Dedifferentiated amniotic fluid mesenchymal stem cell (primary cell): Measurements from ENCODE around the gene MFNG.
A peak's percentile ranks its signal among the peaks of the same experiment; 100 is the strongest.

Experiments
- DNase-seq: peaks from one replicate; pipeline ENCODE4 v3.0.0-alpha.2; 2016; ENCODE audit errors: extremely low spot score

MFNG gene

DNA sequence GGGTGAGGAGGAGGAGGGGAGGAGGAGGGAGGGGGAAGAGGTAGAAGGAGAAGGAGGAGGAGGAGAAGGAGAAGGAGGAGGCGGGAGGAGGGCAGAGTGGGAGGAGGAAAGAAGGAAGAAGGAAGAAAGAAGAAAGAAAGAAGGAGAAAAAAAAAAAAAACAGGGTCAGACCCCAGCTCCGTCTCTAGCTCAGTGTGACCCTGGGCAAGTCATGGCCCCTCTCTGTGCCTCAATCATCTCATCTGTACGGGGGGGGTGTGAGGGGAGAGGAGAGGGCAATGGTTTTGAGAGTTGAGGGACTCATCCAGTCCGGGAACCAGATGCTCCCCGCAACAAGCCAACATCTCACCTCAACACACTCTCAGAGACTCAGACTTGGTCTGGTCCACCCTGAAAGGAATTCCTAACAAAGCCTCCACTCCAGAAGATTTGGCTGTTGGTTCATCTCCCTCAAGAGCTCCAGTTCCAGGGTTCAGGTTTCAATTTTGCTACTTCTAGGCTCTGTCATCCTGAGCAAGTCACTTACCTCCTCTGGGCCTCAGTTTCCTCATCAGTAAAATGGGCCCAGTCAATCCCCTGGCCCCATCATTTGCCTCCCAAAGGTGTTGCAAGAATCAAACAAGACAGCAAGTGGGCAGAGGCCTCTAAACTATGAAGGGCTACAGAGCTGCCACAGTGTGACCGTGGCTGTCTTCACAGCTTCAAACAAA lies 25.4 kb upstream of the MFNG start:
- DNase-seq, result no peak

DNA sequence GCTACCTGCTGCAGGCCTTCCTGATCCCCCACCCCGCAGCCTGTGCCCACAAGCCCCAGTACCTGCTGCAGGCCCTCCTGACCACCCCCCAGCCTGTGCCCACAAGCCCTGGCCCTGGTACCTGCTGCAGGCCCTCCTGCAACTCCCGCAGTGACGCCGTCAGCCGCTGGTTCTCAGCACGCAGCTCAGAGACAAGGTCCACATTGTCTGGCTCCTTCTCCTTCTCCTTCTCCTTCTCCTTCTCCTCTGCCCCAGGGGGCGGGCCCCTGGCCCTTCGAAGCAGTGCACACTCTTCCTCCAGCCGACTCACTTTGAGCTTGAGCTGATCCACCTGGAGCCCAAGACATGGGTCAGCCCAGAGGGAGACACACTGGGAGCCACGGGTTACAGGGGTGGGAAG lies 23.9 kb upstream of the MFNG start:
- no peak for DNase-seq

DNA sequence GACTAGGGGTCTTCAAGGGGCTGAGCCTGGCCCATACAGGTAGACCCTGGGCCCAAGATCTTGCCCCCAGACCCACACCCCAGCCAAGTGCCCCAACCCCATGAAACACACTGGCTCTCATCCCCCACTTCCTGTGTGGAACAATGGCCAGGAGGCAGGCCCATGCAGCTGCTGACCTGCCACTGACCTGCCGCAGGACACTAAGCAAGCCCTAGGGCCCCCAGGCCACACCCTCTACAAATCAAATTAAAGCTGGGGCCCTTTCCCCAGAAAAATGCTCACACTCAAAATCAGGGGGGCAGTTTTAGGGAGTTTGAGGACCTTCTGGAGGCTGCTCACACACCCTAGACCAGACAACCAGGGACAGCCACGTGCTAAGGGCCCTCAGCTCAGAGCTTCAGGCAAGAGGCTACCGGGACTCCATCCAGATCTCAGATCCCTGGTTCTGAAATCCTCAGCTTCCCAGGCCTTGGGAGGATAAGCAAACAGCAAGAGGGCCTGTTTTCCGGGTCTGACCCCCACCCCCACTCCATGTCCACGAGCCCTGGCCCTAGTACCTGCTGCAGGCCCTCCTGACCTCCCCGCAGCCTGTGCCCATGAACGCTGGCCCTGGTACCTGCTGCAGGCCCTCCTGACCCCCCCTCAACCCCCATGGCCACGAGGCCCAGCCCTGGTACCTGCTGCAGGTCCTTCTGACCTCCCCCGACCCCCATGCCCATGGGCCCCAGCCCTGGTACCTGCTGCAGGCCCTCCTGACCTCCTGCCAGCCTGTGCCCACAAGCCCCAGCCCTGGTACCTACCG lies 23.1 kb upstream of the MFNG start:
- DNase-seq, result no peak

DNA sequence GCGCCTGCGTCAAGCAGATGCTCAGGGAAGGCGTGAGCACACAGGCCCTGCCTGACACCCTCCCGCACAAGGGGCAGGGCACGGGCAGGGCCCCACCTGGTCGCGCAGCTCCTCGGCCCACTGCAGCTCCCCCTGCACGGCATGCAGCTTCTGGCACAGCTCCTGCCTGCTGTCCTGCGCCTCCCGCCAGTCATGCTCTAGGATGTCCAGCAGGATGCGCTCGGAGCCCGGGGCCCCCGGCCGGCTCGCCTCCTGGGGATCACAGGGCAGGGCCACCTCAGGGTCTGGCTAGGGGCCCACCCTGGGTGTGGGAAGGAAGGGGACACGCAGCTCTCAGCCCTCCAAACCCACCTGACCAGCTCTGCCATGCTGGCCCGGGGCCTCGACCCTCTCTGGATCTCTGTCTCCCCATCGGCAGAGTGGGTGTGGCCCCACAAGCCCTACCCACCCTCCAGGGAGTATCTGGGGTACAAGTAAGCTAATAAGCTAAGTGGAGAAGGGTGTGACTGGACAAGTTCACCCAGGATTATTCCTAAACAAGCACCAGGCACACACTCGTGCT lies 22.3 kb upstream of the MFNG start:
- DNase-seq, result no peak

DNA sequence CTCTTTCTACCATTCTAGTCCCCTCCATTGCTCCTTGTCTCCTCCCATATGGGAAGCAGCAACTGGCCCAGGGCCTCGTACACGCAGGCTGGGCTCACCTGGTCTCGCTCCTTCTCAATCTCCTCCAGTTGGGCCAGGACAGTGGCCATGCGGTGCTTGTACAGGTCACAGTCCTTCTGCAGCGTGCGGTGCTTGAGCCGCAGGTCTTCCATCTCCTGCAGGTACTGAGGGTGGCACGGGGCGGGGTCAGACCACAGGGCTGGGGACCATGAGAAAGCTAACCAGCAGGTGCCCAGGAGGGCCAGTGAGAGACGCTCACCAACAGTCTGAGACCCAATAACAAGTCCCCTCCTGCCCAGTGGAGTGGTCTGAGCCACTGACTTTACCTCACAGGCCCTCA lies 21.5 kb upstream of the MFNG start:
- no peak for DNase-seq

DNA sequence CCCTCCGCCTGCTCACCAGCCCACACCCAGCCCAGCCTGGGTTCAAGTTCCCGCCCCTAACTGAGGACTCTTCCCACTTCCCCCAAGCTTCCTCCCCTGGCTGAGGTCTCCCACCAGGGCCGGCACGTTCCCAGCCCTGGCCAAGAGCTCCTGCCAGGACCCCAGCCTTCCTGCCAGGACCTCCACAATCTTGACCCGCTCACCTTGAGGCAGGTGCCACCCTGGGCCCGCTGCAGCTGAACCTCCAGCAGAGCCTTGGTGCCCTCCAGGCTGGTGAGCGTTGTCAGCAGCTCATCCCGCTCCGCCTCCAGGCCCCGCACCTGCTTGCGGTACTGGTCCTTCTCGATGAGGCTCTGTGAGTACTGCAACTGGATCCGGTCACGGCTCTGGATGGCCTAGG lies 19.8 kb upstream of the MFNG start:
- DNase-seq, result no peak

DNA sequence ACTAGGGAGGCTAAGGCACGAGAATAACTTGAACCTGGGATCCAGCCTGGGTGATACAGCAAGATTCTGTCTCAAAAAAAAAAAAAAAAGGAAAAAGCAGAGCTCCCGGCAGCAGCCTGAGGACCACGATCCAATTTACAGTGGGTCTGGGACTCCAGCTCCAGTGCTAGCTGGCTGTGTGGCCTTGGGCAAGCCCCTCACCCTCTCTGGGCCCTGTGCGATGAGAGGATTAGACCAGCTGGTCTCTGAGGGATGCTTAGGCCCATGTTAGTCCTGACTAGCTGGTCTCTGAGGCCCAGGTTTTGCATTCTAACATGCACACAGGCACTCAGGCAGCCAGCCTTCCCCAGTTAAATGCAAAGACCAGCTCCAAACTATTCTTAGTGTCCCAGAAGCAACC lies 19.4 kb upstream of the MFNG start:
- DNase-seq, result no peak

DNA sequence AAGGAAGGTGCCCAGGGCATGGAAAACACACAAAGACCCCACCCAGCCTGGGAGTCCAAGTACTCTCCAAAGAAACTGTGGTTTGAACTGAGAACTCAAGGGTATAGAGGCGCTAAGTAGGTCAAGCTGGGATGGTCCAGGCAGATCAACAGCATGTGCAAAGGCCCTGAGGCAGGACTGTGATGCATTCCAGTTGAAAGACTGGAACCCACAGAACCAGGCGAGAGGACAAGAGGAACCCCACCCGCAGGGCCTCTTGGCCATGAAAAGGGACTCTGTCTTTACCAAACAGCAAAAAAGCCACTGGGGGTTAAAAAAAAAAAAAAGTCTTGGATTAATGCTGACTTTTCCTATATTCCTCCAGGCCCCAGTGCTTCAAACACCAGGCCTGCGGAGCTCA lies 18.8 kb upstream of the MFNG start:
- no peak for DNase-seq

DNA sequence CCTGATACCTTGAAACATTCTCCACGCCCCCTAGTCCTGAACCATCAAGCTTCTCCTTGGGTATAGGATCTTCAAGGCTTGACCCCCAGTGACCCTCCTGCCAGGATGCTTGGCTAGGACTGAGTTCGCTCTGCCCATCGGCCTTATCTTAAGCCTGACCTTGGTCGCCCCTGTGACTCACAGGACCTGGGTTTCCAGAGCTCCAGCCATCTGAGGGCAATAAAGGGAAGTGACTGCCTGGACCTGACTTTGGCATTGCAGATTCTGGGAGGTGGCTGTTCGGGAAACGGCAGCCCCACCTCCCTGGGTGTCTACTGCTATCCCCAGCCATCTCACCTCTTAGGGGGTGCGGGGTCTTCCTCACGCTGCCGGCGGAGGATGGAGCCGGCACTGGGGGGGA lies 17.7 kb upstream of the MFNG start:
- DNase-seq, result no peak

DNA sequence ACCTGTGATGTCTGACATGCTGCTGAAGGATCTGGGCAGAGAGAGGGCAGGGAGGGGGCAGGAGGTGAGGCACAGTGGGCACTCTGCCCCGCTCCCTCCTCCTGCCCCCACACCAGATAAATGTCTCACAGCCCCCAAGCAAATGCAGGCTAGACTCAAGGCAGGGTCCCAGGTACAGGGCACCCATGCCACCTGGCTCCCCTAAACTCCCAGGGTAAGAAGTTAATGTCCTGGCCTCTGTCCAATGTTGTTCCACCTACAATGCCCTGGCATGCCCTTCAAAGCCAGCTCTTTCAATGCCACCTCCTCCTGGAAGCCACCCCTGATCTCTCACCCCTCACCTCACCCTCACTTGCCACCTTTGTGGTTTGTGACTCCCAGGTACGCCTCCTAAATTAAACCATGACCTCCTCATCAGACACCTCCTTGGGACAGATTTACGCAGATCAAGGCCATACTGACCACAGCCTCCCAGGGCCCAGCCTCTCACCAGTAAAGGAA lies 17.0 kb upstream of the MFNG start:
- no peak for DNase-seq

DNA sequence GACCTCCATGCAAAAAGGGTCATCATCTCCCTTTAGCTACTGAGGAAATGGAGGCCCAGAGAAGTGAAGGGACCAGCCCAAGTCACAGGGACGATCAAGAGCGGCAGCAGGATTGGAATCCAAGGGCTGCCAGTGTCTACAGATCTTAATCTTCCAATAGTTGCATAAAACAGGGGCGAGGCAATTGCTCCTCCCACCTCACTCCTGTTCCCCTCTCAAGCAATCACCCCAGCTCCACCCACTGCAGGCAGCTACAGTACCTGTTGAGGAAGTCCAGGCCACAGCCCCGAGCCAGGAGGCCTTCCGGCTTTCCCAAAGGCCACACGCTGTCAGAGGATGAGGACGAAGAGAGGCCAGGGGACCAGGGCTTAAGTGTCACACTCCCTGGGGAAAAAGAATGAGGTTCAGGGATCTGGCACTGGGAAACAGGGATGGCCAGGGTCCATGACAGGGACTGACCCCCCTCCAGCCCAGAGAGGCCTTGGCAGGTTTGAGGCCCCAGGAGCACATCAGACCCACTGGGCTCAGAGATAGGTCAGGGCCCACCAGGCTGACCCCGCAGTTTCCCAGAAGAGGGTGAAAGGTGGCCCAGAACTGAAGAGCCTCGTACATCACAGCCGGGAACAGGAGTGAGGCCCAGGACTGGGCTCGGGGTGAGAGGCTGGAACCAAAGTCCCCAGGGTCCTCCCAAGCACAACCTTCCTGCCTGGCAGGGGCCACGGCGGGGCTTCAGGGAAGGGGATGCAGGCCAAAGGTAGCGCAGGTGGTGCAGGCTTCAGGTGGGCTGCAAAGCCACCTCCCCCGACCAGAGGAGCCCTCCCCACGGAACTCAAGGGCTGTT lies 16.4 kb upstream of the MFNG start:
- DNase-seq, result no peak

DNA sequence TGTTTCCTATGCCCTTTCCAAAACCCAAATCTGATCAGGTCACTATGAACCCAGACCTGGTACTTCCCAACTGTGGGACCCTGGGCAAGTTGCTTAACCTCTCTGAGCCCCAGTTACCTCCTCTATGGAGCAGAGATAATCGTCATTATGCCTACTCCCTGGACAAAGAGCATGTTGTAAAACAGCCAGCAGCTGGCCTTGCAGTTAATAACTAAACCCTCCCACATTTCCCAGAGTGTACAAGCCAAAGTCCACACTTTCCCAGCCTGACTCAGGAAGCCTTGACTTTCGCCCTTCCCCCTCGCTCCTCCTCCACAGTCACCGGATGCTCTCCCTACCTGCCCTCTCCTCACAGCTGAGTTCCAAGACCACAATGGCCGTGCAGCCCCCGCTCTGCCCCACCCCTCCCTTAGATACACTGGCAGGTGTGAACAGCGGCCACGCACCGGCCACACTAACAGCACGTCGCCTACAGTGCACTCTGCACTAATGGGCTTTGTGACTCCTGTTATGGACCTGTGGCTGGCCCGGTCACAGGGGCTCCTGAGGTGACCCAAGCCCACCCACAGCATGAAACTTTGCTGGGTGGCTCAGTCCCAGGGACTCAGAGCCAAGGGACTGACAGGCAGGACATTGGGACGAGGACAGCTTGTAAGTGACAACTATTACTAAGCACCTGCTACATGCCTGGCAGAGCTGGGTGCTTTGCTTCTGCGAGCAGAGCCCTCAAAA lies 15.6 kb upstream of the MFNG start:
- no peak for DNase-seq

DNA sequence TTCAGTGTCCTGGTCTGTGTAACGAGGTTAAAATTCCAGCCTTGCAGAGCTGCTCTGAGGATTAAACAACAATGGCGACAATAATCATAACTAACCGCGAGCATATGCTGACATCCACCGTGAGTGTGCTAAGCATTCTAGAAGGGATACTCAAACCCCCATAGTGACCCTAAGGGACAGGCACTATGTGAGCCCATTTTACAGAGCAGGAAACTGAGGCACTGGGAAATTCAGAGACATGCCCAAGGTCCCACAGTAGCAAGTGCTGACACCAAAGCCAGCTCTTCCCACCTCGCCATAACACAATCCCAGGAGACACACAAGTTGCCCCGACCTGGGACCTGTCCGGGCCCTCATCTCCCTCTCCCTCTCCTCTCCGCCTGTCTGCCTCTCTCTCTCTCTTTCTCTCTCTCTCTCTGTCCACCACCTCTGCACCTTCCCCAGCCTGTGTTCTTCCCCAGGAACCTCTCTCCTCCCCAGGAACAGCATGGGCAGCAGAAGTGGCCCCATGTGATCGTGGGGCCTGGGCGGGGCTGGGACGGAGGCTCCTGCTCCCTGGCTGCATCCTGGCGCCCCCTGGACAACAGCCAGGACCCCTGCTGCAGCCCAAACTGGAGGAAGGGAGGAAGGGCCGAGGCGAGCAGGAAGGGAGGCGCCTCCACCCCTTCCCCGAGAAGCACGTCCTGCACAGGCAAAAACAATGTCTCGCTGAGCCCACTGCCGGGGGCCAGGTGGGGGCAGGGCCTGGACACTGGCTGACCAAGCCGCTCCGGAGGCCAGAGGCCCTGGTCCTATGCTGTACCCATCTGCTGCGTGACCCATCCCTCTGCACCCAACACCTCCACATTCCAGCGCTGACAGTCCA lies 14.8 kb upstream of the MFNG start:
- no peak for DNase-seq

DNA sequence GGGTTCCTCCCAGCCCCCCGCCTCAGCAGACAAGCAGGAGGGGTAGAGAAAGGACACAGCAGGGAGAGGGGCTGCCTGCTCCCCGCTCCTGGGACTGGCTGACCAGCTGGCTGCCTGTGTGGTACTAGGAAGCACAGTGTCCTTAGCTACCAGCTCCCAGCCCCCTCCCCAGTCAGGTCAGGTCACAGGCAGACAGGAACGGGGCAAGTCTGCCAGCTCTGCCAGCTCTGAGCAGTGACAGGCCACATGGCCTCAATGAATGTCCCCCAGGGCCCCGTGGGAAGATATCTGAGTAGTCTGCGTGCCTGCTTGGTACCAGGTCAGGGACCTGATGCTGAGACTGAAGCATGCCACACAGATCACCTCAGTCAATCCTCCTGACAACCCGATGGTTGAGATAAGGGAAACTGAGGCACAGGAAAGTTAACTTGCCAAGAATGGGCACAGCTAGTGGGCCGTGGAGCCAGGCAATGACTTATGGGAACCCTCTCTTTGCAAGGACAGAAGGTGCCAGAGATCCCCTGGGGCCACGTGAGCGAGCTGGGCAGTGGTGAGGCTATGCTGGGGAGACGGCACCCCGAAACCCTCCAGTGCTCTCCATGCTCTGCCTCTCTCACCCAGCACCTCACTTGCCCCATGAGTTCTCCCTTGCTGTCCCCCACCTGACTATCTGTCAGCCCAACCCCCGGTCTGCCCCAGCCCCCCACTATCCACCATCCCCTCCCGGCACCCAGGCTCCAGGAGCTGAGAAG lies 13.8 kb upstream of the MFNG start:
- no peak for DNase-seq

DNA sequence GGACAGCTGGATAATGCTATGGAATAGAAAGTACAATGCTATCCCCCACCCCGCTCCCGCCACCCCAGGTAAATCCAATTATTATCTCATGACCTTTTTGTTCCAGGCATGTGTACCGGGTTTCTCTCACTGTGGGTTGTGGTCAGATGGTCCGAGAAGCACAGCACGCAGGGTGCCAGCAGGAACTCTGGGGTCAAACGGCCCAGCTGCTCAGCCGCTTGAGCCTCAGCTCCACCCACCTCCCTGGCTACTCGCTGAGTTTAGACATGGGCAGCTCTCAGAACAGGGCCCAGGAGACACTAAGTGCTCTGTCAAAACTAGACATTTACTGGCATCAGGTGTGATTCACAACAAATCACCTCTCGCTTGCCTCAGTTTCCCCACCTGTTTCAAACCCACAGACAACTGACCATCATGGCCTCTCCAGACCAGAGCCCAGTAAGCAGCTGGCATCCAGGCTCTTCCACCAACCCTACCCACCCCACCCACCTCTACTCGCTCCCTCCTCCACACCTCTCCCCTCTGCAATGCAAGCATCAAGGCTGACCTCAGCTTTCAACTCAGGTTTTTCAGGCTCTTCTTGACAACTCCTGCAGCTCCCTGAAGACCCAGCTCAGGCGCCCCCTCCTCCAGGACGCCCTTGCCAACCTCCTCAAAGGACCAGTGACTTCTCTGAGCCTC lies 13.0 kb upstream of the MFNG start:
- no peak for DNase-seq

DNA sequence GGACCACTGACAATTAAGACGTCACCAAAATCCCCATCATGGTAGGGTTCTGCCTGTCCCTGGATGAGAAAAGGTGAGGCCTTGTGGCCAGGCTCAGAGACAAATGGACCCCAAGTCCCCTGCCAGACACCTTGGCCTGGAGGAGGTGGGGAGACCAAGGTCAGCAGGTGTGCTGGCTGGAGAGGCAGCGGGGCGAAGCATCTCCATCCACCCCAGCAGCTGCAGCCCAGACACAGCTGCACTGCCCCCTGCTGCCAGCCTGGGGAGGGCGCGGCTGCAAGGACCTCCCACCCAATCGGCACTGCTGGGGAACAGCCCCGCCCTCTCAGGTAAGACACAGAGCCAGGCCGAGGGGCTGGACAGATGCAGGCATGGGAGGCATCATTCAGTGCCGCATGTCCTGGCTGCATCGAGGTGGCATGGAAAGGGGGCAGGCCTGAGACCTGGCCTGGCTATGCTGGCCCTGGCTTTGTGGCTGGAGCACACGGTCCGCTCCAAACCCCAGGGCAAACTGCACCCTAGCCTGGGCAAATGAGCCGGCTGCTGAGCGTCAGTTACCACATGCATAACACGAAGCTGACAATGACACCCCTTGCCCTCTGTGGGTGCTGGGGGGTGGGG lies 12.2 kb upstream of the MFNG start:
- no peak for DNase-seq

DNA sequence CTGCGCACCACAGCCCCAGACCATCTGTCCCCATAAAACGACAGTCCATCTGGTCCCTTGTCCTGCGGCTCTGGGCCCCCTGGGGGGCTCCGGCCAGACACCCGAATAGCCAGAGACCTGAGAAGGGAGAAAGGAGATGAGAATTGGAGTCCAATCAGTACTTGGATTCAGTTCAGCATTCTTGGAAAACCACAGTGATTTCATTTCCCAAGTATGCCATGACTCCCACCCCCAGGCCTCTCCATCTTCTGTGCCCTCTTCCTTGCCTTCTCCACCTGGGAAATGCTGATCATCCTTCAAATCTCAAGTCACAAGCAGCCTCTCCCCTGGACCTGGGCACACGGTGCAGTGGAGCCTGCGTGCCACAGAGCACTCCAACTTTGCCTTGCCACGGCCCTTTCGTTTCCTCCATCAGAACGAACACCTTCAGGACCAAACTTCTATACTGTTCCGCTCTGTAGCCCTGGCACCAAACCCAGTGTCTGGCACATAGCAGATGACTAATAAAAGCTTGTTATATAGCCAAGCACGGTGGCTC lies 10.9 kb upstream of the MFNG start:
- peak; percentile 73 for DNase-seq

DNA sequence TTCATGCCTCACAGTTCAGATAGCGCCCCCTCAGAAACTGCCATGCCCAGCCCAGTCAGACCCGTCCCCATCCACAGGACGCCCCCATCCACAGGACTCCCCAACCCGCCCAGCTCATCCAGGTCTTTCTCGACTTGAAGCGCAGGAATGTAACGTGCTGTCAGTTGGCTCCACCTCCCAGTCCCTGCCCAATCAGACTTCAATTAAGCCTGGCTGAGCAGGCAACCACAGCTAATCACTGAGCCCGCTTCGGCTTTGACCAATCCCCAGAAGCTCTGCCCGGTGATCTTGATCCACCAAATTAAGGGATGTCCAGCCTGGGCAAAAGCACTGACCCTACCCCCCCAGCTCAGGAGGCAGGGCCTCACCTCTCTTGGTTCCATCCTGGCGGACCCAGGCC lies 10.5 kb upstream of the MFNG start:
- no peak for DNase-seq
